Keratinocyte (primary cell): ENCODE data around the gene TACC2. TPM values are rescaled to one million over a fixed set of nuclear protein-coding genes. Genes with fewer than 3 reads are reported as not detected.
"Not testable (repeated sequence)": the region's sequence is repeated elsewhere in the genome, so short reads cannot be mapped to it uniquely, and the experiment has no call there.

Experiments
- DNase-seq: peaks from one replicate; pipeline ENCODE4 v3.0.0-alpha.2; 2011; ENCODE audit warnings: low read depth, missing footprints, low spot score
- FAIRE-seq: peaks from 2 replicates; lab custom pipeline; 2011; peaks lifted over from hg19 to GRCh38; lab: Jason Lieb, UNC
- H2AFZ ChIP-seq: 2 replicates; pipeline ENCODE4 v1.6.0; 2012; ENCODE audit warnings: low read length, control low read depth, inconsistent platforms; ENCODE audit not compliant: control insufficient read depth
- H3K27ac ChIP-seq: 2 replicates; pipeline ENCODE4 v1.5.1; 2011; ENCODE audit warnings: low read length; ENCODE audit not compliant: control insufficient read depth, insufficient read depth
- H3K27me3 ChIP-seq: 3 replicates; pipeline ENCODE4 v1.6.0; 2011; ENCODE audit warnings: low read length; ENCODE audit not compliant: control insufficient read depth, insufficient read depth; ENCODE audit errors: extremely low read depth
- H3K36me3 ChIP-seq, 2 experiments: 2 replicates in 1 of 2; 3 replicates in 1 of 2; pipeline ENCODE4 v1.5.1; 2011; ENCODE audit warnings: low read length in 2 of 2, mild to moderate bottlenecking in 1 of 2; ENCODE audit not compliant: control insufficient read depth in 2 of 2, insufficient read depth in 2 of 2; ENCODE audit errors: extremely low read depth in 1 of 2
- H3K4me1 ChIP-seq: 3 replicates; pipeline ENCODE4 v1.5.1; 2011; ENCODE audit warnings: low read length; ENCODE audit not compliant: control insufficient read depth, insufficient read depth; ENCODE audit errors: extremely low read depth
- H3K4me2 ChIP-seq: 3 replicates; pipeline ENCODE4 v1.6.0; 2011; ENCODE audit warnings: low read depth, low read length; ENCODE audit not compliant: control insufficient read depth, insufficient read depth; ENCODE audit errors: extremely low read depth
- H3K4me3 ChIP-seq, 3 experiments: fragments of 200-600 bp in 1 of 3; sonication (generic) in 1 of 3; 2 replicates in 2 of 3; 3 replicates in 1 of 3; pipeline ENCODE4 v1.5.1; 2011 to 2016; ENCODE audit warnings: low read length in 3 of 3, mild to moderate bottlenecking in 3 of 3, control low read depth in 2 of 3, inconsistent platforms in 1 of 3, low read depth in 1 of 3, mixed read lengths in 1 of 3, mixed run types in 1 of 3, moderate library complexity in 1 of 3; ENCODE audit not compliant: control insufficient read depth in 2 of 3, insufficient read depth in 2 of 3; ENCODE audit errors: extremely low read depth in 1 of 3
- H3K79me2 ChIP-seq: 2 replicates; pipeline ENCODE4 v1.6.0; 2012; ENCODE audit warnings: low read length; ENCODE audit not compliant: control insufficient read depth, insufficient read depth
- H3K9ac ChIP-seq: 3 replicates; pipeline ENCODE4 v1.6.0; 2011; ENCODE audit warnings: low read length; ENCODE audit not compliant: control insufficient read depth, insufficient read depth; ENCODE audit errors: extremely low read depth
- H3K9me1 ChIP-seq: 3 replicates; pipeline ENCODE4 v1.6.0; 2011; ENCODE audit warnings: low read length; ENCODE audit not compliant: control insufficient read depth, insufficient read depth; ENCODE audit errors: extremely low read depth
- H3K9me3 ChIP-seq: 2 replicates; pipeline ENCODE4 v1.5.1; 2012; ENCODE audit warnings: low read depth, low read length; ENCODE audit not compliant: control insufficient read depth
- H4K20me1 ChIP-seq: 3 replicates; pipeline ENCODE4 v1.6.0; 2011; ENCODE audit warnings: low read length; ENCODE audit not compliant: control insufficient read depth, insufficient read depth; ENCODE audit errors: extremely low read depth
- EZH2 ChIP-seq: IDR thresholded peaks from one replicate; pipeline ENCODE4 v1.6.1; 2012; ENCODE audit warnings: inconsistent platforms, mild to moderate bottlenecking, low read length, moderate library complexity
- dilution Hi-C: fragments of 300-500 bp; cut with MboI; formaldehyde crosslinking; loops from one replicate; pipeline ENCODE4 v1.7.0; 2020; ENCODE audit warnings: low sequenced_read_pairs; ENCODE audit not compliant: extremely low pct_ligation_motif_present
- polyA plus RNA-seq, 5 experiments: library from polyadenylated mRNA; depleted of rRNA in 3 of 5; stranded (reverse) in 3 of 5; stranded (forward) in 1 of 5; unstranded in 1 of 5; fragments of >200 nt; gene quantifications; 1 replicate in 1 of 5; 2 replicates in 3 of 5; 3 replicates in 1 of 5; pipeline versions ENCODE4 v1.2.1 to v1.2.3, GENCODE V29; 2011 to 2012; ENCODE audit warnings: missing spikeins in 2 of 5, low read depth in 1 of 5, low replicate concordance in 1 of 5
- TF ChIP-seq, protein P1 (sequence below), 3 experiments: IDR thresholded peaks in 1 of 3; conservative IDR thresholded peaks in 1 of 3; optimal IDR thresholded peaks in 1 of 3; 2 replicates in 2 of 3; 3 replicates in 1 of 3; pipeline versions ENCODE3 to v1.5.1; 2011; ENCODE audit warnings: low read length in 3 of 3, mild to moderate bottlenecking in 3 of 3, moderate library complexity in 2 of 3, control low read depth in 1 of 3, inconsistent platforms in 1 of 3; ENCODE audit not compliant: insufficient read depth in 2 of 3; ENCODE audit errors: extremely low read depth in 1 of 3

TACC2 gene
- polyA plus RNA-seq, 1 donor (not counting 4 experiments of a cell fraction or from before 2014, with no cell fraction given): 12.8 TPM

DNA sequence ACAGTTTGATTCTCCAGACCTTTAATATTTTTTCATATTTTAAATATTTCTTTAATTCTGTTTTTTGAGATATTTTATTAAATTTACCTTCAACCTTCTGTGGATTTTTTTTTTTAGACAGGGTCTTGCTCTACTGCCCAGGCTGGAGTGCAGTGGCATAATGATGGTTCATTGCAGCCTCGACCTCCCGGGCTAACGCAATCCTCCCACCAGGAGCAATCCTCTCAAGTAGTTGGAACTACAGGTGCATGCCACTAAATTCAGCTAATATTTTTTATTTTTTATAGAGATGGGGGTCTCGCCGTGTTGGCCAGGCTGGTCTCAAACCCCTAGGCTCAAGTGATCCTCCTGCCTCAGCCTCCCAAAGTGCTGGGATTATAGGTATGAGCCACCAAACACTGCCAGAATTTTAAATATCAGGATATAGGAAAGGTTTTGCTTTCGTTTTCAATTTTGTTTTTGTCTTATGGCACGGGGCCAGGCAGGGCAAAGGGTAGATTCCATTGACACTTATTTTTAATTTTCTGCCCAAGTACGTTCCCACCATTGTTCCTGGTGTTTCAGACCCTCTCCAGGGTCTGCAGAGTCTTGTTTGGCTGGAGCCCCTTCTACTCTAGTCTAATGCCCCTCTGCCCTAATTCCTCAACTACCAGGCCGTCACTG is 1.2 kb downstream of the TACC2 start:
- no peak overlapping the region for H3K4me3 ChIP-seq
- H3K9me3 ChIP-seq: no peaks in the 10 kb centered on the region
- no peaks in the 10 kb centered on the region for H4K20me1 ChIP-seq
- no peaks in the 10 kb centered on the region for H3K79me2 ChIP-seq
- H3K9me1 ChIP-seq: no peaks in the 10 kb centered on the region
- DNase-seq (no peak), FAIRE-seq (no peak)
- no peak overlapping the region for H3K4me2 ChIP-seq
- H3K27ac ChIP-seq: no peak overlapping the region
- no peaks in the 10 kb centered on the region for H3K27me3 ChIP-seq
- no peak for TF ChIP-seq EZH2
- TF ChIP-seq, protein P1, sequence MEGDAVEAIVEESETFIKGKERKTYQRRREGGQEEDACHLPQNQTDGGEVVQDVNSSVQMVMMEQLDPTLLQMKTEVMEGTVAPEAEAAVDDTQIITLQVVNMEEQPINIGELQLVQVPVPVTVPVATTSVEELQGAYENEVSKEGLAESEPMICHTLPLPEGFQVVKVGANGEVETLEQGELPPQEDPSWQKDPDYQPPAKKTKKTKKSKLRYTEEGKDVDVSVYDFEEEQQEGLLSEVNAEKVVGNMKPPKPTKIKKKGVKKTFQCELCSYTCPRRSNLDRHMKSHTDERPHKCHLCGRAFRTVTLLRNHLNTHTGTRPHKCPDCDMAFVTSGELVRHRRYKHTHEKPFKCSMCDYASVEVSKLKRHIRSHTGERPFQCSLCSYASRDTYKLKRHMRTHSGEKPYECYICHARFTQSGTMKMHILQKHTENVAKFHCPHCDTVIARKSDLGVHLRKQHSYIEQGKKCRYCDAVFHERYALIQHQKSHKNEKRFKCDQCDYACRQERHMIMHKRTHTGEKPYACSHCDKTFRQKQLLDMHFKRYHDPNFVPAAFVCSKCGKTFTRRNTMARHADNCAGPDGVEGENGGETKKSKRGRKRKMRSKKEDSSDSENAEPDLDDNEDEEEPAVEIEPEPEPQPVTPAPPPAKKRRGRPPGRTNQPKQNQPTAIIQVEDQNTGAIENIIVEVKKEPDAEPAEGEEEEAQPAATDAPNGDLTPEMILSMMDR (optimal IDR thresholded peaks at IDR 0.05 in 1 of 3, IDR thresholded peaks at IDR 0.05 in 1 of 3, conservative IDR thresholded peaks at IDR 0.05 in 1 of 3; ENCODE audit: extremely low read depth in 1 of 3, insufficient read depth in 2 of 3, low read length in 3 of 3): no peak
- H3K9ac ChIP-seq: no peak overlapping the region
- no peaks in the 10 kb centered on the region for H3K36me3 ChIP-seq
- dilution Hi-C loops: no loop called here
- H2AFZ ChIP-seq: no peak overlapping the region
- H3K4me1 ChIP-seq: peaks cover 11% of the 10 kb centered on the region

DNA sequence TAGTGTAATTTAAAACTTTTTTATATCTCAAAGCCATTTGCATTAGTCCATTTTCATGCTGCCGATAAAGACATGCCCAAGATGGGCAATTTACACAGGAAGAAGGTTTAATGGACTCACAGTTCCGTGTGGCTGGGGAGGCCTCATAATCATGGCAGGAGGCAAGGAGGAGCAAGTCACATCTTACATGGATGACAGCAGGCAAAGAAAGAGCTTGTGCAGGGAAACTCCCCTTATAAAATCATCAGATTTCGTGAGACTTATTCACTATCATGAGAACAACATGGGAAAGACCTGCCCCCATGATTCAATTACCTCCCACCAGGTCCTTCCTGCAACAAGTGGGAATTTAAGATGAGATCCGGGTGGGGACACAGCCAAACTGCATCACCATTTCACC is 2.8 kb downstream of the TACC2 start:
- H3K9ac ChIP-seq, H4K20me1 ChIP-seq, H3K27ac ChIP-seq, H3K9me1 ChIP-seq, FAIRE-seq, H2AFZ ChIP-seq, H3K4me2 ChIP-seq, H3K36me3 ChIP-seq, H3K9me3 ChIP-seq, H3K4me3 ChIP-seq, dilution Hi-C loops, H3K27me3 ChIP-seq, H3K79me2 ChIP-seq, DNase-seq: not testable (repeated sequence)
- H3K4me1 ChIP-seq: peaks cover 16% of the 10 kb centered on the region

DNA sequence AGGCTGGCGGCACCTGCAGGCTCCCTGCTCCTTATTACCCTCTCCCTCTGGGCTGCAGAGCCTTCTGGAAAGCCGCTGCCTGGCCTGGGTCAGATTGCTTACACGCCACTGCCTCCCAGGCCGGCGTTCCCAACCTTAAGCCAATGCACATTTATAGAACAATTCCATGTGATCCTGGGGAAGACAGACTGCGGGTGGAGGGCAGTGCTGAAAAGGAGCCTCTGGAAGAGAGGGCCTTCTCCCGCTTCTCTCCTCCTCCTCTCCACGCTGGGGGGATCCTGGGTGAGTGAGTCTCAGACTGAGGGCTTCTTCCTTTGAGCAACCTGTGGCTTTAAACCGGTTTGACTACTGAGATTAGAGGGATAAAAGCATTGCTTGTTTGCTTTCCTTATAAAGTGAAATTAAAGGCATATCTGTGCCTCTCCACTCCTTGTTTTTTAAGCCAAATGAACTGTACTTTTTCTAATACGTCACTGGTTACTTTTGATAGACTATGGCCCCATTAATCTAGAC is 5.5 kb downstream of the TACC2 start:
- H3K79me2 ChIP-seq: no peaks in the 10 kb centered on the region
- TF ChIP-seq EZH2: no peak
- TF ChIP-seq, protein P1 (optimal IDR thresholded peaks at IDR 0.05 in 1 of 3, IDR thresholded peaks at IDR 0.05 in 1 of 3, conservative IDR thresholded peaks at IDR 0.05 in 1 of 3; ENCODE audit: extremely low read depth in 1 of 3, insufficient read depth in 2 of 3, low read length in 3 of 3): no peak
- no peak for DNase-seq
- no peaks in the 10 kb centered on the region for H3K9me1 ChIP-seq
- FAIRE-seq: no peak
- H3K9me3 ChIP-seq: no peaks in the 10 kb centered on the region
- no peaks in the 10 kb centered on the region for H3K27me3 ChIP-seq
- H3K9ac ChIP-seq: no peak overlapping the region
- H3K4me2 ChIP-seq: peak overlapping the region; percentile 10
- H4K20me1 ChIP-seq: no peaks in the 10 kb centered on the region
- no peak overlapping the region for H3K4me3 ChIP-seq
- no peak overlapping the region for H3K27ac ChIP-seq
- peak overlapping the region; percentile 5 for H2AFZ ChIP-seq
- peaks cover 16% of the 10 kb centered on the region for H3K4me1 ChIP-seq
- H3K36me3 ChIP-seq: no peaks in the 10 kb centered on the region
- dilution Hi-C loops: no loop called here
